GM19438 (cell line): Measurements from ENCODE around the gene ANO4.
"Not testable (repeated sequence)": the region's sequence is repeated elsewhere in the genome, so short reads cannot be mapped to it uniquely, and the experiment has no call there.

ENCODE experiments used
- ATAC-seq: cut with Tn5 transposase; IDR thresholded peaks from one replicate; pipeline ENCODE4 v1.9.1; 2021; ENCODE audit warnings: low read depth; ENCODE audit not compliant: unreplicated experiment

The ANO4 gene

DNA sequence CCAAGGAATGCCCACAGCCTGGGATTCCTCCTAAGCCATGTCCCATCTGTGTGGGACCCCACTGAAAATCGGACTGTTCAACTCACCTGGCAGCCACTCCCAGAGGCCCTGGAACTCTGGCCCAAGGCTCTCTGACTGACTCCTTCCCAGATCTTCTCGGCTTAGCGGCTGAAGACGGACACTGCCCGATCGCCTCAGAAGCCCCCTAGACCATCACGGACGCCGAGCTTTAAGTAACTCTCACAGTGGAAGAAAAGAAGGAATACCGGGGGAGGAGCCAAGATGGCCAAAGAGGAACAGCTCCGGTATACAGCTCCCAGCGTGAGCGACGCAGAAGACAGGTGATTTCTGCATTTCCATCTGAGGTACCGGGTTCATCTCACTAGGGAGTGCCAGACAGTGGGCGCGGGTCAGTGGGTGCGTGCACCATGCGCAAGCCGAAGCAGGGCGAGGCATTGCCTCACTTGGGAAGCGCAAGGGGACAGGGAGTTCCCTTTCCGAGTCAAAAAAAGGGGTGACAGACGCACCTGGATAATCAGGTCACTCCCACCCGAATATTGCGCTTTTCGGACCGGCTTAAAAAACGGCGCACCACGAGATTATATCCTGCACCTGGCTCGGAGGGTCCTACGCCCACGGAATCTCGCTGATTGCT, 351.3 kb downstream of the ANO4 start:
- not testable (repeated sequence) for ATAC-seq

DNA sequence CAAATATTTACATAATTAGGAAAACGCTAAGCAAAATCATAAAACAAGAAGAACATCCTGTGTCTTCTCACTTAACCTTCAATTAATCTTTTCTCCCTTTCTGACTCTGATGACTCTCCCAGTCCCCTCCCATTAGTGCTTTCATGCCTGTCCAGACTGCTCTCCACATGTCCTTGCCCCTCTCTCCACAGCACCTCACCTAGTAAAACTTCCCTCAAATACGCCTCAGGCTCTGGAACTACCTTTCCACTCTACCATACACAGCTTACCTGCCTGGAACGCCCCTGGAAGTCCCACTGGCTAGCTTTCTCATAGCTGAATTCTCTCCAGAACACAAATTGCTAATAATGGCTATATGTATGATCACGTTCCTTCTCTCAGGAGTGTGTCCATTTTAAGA, 370.7 kb downstream of the ANO4 start:
- ATAC-seq = no peak

DNA sequence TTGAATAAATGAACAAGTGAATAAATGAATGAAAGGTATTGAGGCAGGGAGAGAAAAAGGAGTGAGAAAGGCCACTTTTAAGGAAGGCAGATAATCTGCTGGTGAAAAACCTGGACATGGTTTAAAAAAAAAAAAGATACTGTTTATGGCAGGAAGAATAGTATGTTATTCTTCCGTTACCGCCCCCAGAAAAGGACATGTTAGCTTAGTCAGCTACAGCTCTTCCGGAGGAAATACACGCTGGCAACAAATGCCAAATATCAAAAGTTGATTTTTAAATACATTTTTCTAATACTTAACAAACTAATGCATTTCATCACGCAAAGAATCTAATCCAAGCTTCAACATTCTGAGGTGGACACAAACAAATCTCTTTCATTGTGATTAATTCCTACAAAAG, 372.3 kb downstream of the ANO4 start:
- ATAC-seq = no peak

DNA sequence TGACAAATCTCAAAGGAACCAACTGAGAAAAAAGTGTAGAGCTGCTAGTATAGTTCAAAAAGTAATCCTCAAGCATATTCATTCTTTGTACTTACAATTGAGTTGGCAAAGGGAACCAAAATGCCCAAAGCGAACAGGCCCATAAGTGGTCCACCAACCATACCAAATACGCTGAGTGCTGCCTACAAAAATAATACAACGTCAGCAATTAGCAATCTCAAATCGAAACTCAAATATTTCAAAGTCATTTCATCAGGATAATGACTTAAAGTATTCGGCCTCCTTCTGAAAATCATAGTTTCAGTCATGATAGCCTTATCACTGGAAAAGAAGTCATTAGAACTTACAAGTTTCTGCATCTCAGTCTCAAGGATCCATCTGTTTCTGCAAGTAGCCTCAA, 373.4 kb downstream of the ANO4 start:
- ATAC-seq = no peak

DNA sequence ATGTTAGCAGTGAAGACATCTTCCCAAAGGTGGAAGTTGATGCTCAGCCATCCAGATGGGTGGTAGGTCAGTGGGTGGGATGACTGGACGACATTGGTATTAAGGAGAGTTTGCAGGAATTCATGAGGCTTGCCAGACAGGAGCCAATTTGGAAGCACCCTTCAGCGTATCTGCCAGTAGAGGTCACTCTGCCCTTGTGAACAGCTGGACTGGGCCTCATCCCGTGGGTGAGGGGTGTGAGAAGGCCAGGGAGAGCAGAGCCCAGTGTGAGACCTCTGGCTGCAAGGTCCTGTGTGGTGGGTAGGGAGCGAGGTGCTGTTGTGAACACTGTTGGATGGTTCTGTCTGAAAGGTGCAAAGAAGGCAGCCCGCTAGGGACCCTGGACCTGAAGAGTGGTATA, 377.7 kb downstream of the ANO4 start:
- ATAC-seq = no peak

DNA sequence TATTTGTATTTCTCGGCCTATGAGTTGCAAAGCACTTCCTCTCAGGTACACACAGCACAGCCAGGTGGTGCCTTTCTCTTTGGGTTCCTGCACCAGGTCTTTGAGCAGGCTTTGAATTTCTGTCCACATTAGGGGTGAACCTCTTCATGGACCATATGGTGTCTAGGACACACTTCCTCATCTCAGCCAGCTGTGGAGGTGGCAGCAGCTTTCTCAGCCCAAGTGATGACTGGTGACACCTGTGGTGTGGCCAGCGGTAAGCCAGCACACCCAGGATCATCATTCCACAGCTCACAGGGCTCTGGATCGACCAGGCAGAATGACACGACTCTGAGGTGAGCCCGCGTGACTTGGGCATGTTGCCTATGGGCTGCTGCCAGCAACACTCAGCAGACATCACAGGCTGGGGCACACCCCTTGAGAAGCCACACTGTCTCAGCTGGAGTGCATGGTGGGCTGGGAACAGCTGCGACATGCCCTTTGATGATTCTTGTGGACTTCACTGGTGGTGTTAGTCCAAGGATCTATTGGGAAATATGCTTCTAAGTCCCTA, 378.7 kb downstream of the ANO4 start:
- ATAC-seq = no peak

DNA sequence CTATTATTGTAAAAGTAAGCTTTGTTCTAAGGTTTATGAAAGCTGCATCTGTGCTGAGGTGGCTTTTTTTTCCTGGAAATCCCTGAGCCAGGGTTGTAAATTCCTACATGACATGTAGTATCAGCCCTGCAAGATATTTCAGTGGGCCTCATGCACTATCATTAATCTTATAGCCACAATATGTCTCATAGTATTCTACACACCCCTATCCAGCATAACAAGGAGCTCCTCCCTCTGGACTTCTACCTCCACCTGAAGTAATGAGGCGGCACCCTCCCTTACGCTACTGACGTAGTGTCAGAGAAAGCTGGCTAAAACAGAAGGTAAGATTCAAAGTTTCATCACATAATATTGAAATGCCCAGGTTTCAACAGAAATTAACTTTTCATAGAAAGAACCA, 380.0 kb downstream of the ANO4 start:
- ATAC-seq = no peak
